ENCODE data around the gene HOXC5.

The HOXC5 gene

GRCh38 chr12:53997204-53998109 is 35.4 kb upstream of the HOXC5 start:
- TF ChIP-seq SIN3A (IDR thresholded peaks at IDR 0.05; ENCODE audit: borderline replicate concordance, insufficient read depth, low read length) = no peak
- no peak for TF ChIP-seq TAF1 (IDR thresholded peaks at IDR 0.05; ENCODE audit: borderline replicate concordance, insufficient read depth, low read length)
- no peak for TF ChIP-seq REST (IDR thresholded peaks at IDR 0.05; ENCODE audit: insufficient read depth in 1 of 2, low read depth in 2 of 2, low read length in 2 of 2)
- TF ChIP-seq FOXP2 (optimal IDR thresholded peaks at IDR 0.05; ENCODE audit: borderline replicate concordance, extremely low read depth, extremely low read length, insufficient read depth) = no peak
- no peak for TF ChIP-seq POLR2AphosphoS5 (IDR thresholded peaks at IDR 0.05; ENCODE audit: low read depth, low read length)

GRCh38 chr12:53998110-53998899 is 34.5 kb upstream of the HOXC5 start:
- TF ChIP-seq REST (IDR thresholded peaks at IDR 0.05; ENCODE audit: insufficient read depth in 1 of 2, low read depth in 2 of 2, low read length in 2 of 2) = no peak
- no peak for TF ChIP-seq TAF1 (IDR thresholded peaks at IDR 0.05; ENCODE audit: borderline replicate concordance, insufficient read depth, low read length)
- TF ChIP-seq POLR2AphosphoS5 (IDR thresholded peaks at IDR 0.05; ENCODE audit: low read depth, low read length) = no peak
- TF ChIP-seq FOXP2 (optimal IDR thresholded peaks at IDR 0.05; ENCODE audit: borderline replicate concordance, extremely low read depth, extremely low read length, insufficient read depth) = no peak
- TF ChIP-seq SIN3A (IDR thresholded peaks at IDR 0.05; ENCODE audit: borderline replicate concordance, insufficient read depth, low read length) = no peak

GRCh38 chr12:53998900-53999236 is 34.0 kb upstream of the HOXC5 start:
- TF ChIP-seq FOXP2 (optimal IDR thresholded peaks at IDR 0.05; ENCODE audit: borderline replicate concordance, extremely low read depth, extremely low read length, insufficient read depth) (no peak), SIN3A (IDR thresholded peaks at IDR 0.05; ENCODE audit: borderline replicate concordance, insufficient read depth, low read length) (no peak), REST (IDR thresholded peaks at IDR 0.05; ENCODE audit: insufficient read depth in 1 of 2, low read depth in 2 of 2, low read length in 2 of 2) (no peak), POLR2AphosphoS5 (IDR thresholded peaks at IDR 0.05; ENCODE audit: low read depth, low read length) (no peak), TAF1 (IDR thresholded peaks at IDR 0.05; ENCODE audit: borderline replicate concordance, insufficient read depth, low read length) (no peak)

- no peak for TF ChIP-seq REST (IDR thresholded peaks at IDR 0.05; ENCODE audit: insufficient read depth in 1 of 2, low read depth in 2 of 2, low read length in 2 of 2)
- no peak for TF ChIP-seq TAF1 (IDR thresholded peaks at IDR 0.05; ENCODE audit: borderline replicate concordance, insufficient read depth, low read length)
- TF ChIP-seq SIN3A (IDR thresholded peaks at IDR 0.05; ENCODE audit: borderline replicate concordance, insufficient read depth, low read length) = no peak
- no peak for TF ChIP-seq FOXP2 (optimal IDR thresholded peaks at IDR 0.05; ENCODE audit: borderline replicate concordance, extremely low read depth, extremely low read length, insufficient read depth)
- TF ChIP-seq POLR2AphosphoS5 (IDR thresholded peaks at IDR 0.05; ENCODE audit: low read depth, low read length) = no peak
Measured at GRCh38 chr12:53999559-54000115, 33.2 kb upstream of the HOXC5 start.
